NT2/D1 (cell line): ENCODE results near the gene KRTAP10-9.
A peak's percentile ranks its signal among the peaks of the same experiment; 100 is the strongest.
"Not testable (repeated sequence)": the region's sequence is repeated elsewhere in the genome, so short reads cannot be mapped to it uniquely, and the experiment has no call there.

Experiments used
- DNase-seq: peaks from one replicate; pipeline ENCODE4 v3.0.0-alpha.2; 2011; ENCODE audit warnings: low read depth, low spot score
- H3K27me3 ChIP-seq: 2 replicates; pipeline ENCODE4 v1.6.0; 2011; ENCODE audit warnings: mild to moderate bottlenecking; ENCODE audit not compliant: insufficient read length, insufficient read depth
- H3K36me3 ChIP-seq: 2 replicates; pipeline ENCODE4 v1.6.1; 2011; ENCODE audit warnings: mild to moderate bottlenecking, low read length, mixed read lengths; ENCODE audit not compliant: insufficient read depth, insufficient read length
- H3K4me1 ChIP-seq: 2 replicates; pipeline ENCODE4 v1.5.1; 2011; ENCODE audit not compliant: insufficient read depth, insufficient read length
- H3K4me3 ChIP-seq: 2 replicates; pipeline ENCODE4 v1.5.1; 2011; ENCODE audit warnings: low read depth; ENCODE audit not compliant: insufficient read length
- H3K9ac ChIP-seq: 2 replicates; pipeline ENCODE4 v1.6.0; 2011; ENCODE audit warnings: low read depth; ENCODE audit not compliant: insufficient read length
- H3K9me3 ChIP-seq: 2 replicates; pipeline ENCODE4 v1.5.1; 2011; ENCODE audit warnings: mild to moderate bottlenecking, low read length; ENCODE audit not compliant: insufficient read depth
- SUZ12 ChIP-seq: IDR thresholded peaks from 2 replicates; pipeline ENCODE4 v1.6.1; 2011; ENCODE audit not compliant: insufficient read length, insufficient read depth; ENCODE audit errors: extremely low read depth
- YY1 ChIP-seq: IDR thresholded peaks from 2 replicates; pipeline ENCODE4 v1.6.1; 2011; ENCODE audit not compliant: insufficient read length, insufficient read depth
- ZNF274 ChIP-seq: IDR thresholded peaks from 2 replicates; pipeline ENCODE4 v1.6.1; 2011; ENCODE audit warnings: mild to moderate bottlenecking, low read depth, low read length

The KRTAP10-9 gene

GRCh38 chr21:44583089-44583799 is 43.6 kb upstream of the KRTAP10-9 start:
- Histone ChIP-seq H3K36me3 (no peaks in the 10 kb centered on the region), H3K4me1 (peaks cover 3% of the 10 kb centered on the region), H3K9ac (no peak overlapping the region), H3K9me3 (peaks cover 16% of the 10 kb centered on the region), H3K27me3 (no peaks in the 10 kb centered on the region), H3K4me3 (no peak overlapping the region)
- DNase-seq, result no peak
- TF ChIP-seq SUZ12, result no peak
- no peak for TF ChIP-seq YY1
- TF ChIP-seq ZNF274, result no peak

- no peak for DNase-seq
- H3K36me3 ChIP-seq, result no peaks in the 10 kb centered on the region
- no peak overlapping the region for H3K4me3 ChIP-seq
- no peak overlapping the region for H3K9ac ChIP-seq
- peaks cover 3% of the 10 kb centered on the region for H3K4me1 ChIP-seq
- TF ChIP-seq ZNF274 (no peak), YY1 (no peak), SUZ12 (no peak)
- no peaks in the 10 kb centered on the region for H3K27me3 ChIP-seq
- peaks cover 11% of the 10 kb centered on the region for H3K9me3 ChIP-seq
Measured at GRCh38 chr21:44583800-44584147, 43.1 kb upstream of the KRTAP10-9 start.

- Histone ChIP-seq H3K9me3 (peaks cover 9% of the 10 kb centered on the region), H3K36me3 (no peaks in the 10 kb centered on the region), H3K4me1 (peaks cover 4% of the 10 kb centered on the region), H3K9ac (no peak overlapping the region), H3K4me3 (no peak overlapping the region), H3K27me3 (no peaks in the 10 kb centered on the region)
- no peak for TF ChIP-seq ZNF274
- no peak for TF ChIP-seq YY1
- TF ChIP-seq SUZ12, result no peak
- no peak for DNase-seq
Measured at GRCh38 chr21:44585892-44586291, 41.0 kb upstream of the KRTAP10-9 start.

DNA sequence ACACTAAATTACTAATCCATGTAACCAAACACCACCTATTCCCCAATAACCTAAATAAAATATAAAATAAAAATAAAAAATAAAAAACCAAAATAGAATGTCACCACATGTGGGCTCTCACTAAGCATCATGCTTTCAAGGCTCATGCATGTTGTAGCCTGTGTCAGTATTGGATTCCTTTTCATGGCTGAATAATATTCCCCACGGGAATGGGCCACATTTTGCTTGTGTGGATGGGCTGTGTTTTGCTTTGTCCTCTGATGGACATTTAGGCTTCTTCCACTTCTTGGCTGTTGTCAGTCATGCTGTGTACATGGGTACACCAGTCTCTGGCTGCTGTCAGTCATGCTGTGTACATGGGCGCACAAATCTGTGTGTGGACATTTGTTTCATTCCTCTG is 37.8 kb upstream of the KRTAP10-9 start:
- Histone ChIP-seq H3K4me1 (peaks cover 11% of the 10 kb centered on the region), H3K27me3 (no peaks in the 10 kb centered on the region), H3K9me3 (no peaks in the 10 kb centered on the region), H3K9ac (no peak overlapping the region), H3K4me3 (no peak overlapping the region), H3K36me3 (no peaks in the 10 kb centered on the region)
- TF ChIP-seq ZNF274 (no peak), YY1 (no peak), SUZ12 (no peak)
- DNase-seq, result no peak

- no peaks in the 10 kb centered on the region for H3K36me3 ChIP-seq
- DNase-seq, result no peak
- TF ChIP-seq ZNF274 (no peak), YY1 (no peak), SUZ12 (no peak)
- H3K4me3 ChIP-seq, result no peak overlapping the region
- H3K9ac ChIP-seq, result peak overlapping the region; percentile 16
- no peaks in the 10 kb centered on the region for H3K9me3 ChIP-seq
- H3K27me3 ChIP-seq, result no peaks in the 10 kb centered on the region
- H3K4me1 ChIP-seq, result peaks cover 11% of the 10 kb centered on the region
Measured at GRCh38 chr21:44589586-44590305, 37.1 kb upstream of the KRTAP10-9 start.

- H3K9ac ChIP-seq, result peak overlapping the region; percentile 16
- no peaks in the 10 kb centered on the region for H3K36me3 ChIP-seq
- no peak overlapping the region for H3K4me3 ChIP-seq
- no peak for DNase-seq
- TF ChIP-seq ZNF274, result no peak
- no peak for TF ChIP-seq SUZ12
- TF ChIP-seq YY1, result no peak
- H3K4me1 ChIP-seq, result peaks cover 11% of the 10 kb centered on the region
- no peaks in the 10 kb centered on the region for H3K9me3 ChIP-seq
- no peaks in the 10 kb centered on the region for H3K27me3 ChIP-seq
Measured at GRCh38 chr21:44590311-44590721, 36.6 kb upstream of the KRTAP10-9 start.

DNA sequence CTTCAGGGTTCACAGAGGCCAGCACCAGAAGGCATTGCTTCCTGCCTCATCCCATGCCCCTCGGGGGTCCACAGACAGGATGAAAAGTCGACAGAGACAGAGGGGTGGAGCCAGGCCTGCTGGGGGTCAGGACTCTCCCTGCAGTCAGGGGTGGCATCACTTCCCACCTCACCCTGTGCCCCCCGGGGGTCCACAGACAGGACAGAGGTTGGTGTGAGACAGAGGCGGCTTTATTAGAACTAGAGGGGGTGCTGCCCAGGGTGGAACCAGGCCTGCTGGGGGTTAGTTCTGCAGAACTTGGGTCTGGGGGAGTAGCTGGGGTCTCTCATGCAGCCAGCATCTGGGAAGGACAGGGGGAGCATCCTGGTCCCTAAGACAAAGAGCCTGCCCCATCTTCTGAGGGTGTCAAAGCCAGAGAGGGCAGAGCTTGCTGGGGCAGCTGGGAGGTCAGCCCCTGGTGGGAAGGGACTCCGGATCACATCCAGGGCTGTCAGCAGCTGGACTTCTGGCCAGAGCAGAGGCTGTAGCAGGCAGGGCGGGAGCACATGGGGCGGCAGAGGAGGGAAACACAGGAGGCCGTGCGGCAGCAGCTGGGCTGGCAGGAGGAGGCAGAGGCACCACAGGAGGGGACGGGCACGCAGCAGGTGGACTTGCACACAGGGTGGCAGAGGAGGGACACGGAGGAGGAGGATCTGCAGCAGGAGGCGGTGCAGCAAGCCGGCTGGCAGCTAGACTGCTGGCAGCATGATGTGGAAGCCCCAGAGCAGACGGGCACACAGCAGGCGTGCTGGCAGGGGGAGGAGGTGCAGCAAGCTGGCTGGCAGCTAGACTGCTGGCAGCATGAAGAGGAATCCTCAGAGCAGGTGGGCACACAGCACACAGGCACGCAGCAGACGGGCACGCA is 35.7 kb upstream of the KRTAP10-9 start:
- peaks cover 11% of the 10 kb centered on the region for H3K4me1 ChIP-seq
- H3K4me3 ChIP-seq, DNase-seq, H3K9ac ChIP-seq, H3K36me3 ChIP-seq, H3K27me3 ChIP-seq, H3K9me3 ChIP-seq: not testable (repeated sequence)

GRCh38 chr21:44591801-44592130 is 35.1 kb upstream of the KRTAP10-9 start:
- not testable (repeated sequence) for H3K27me3 ChIP-seq, H3K9ac ChIP-seq, H3K36me3 ChIP-seq, DNase-seq, H3K4me3 ChIP-seq, H3K9me3 ChIP-seq
- H3K4me1 ChIP-seq, result peaks cover 11% of the 10 kb centered on the region
